Activated CD4-positive, alpha-beta T cell treated with anti-CD3 and anti-CD28 coated beads, Interleukin-2, amount 50 U/mL, for 24 hours (primary cell): Measurements from ENCODE around the gene PTPN9.
"Not testable (repeated sequence)": the region's sequence is repeated elsewhere in the genome, so short reads cannot be mapped to it uniquely, and the experiment has no call there.

Source experiments
- DNase-seq, 2 donors: peaks; one replicate each; pipeline ENCODE4 v3.0.0-alpha.2; 2020; ENCODE audit warnings: low read depth in 1 of 2, low spot score in 1 of 2

The PTPN9 gene

GRCh38 chr15:75578948-75579920 is at the start of gene PTPN9:
PTPN9 (minus strand) TSS chr15:75579315; CDS start chr15:75578776, 539 bp downstream.
- DNase-seq: peak; percentile 45 to 54

- DNase-seq: peak; percentile 88 to 90
These were observed 46.6 kb upstream of the PTPN9 start, which contains the start of gene SNUPN for GRCh38 chr15:75625542-75626347. SNUPN (minus strand) TSS chr15:75625725; CDS start chr15:75621051, 4,674 bp downstream.

GRCh38 chr15:75622505-75622904 is 43.4 kb upstream of the PTPN9 start:
- no peak for DNase-seq

- DNase-seq: no peak
These were observed 41.8 kb upstream of the PTPN9 start for GRCh38 chr15:75620841-75621391.

- DNase-seq: no peak
These were observed 41.1 kb upstream of the PTPN9 start for GRCh38 chr15:75620058-75620820.

- no peak for DNase-seq
These were observed 37.7 kb upstream of the PTPN9 start for GRCh38 chr15:75616766-75617165.

GRCh38 chr15:75606711-75607699 is 27.9 kb upstream of the PTPN9 start:
- no peak for DNase-seq

GRCh38 chr15:75606026-75606425 is 26.9 kb upstream of the PTPN9 start:
- DNase-seq: no peak

- no peak for DNase-seq
These were observed 20.3 kb upstream of the PTPN9 start for GRCh38 chr15:75599401-75599800.

GRCh38 chr15:75598361-75598760 is 19.2 kb upstream of the PTPN9 start:
- DNase-seq: no peak

- no peak for DNase-seq
These were observed 18.7 kb upstream of the PTPN9 start for GRCh38 chr15:75597667-75598341.

GRCh38 chr15:75596703-75597345 is 17.7 kb upstream of the PTPN9 start:
- no peak for DNase-seq

GRCh38 chr15:75594276-75594675 is 15.2 kb upstream of the PTPN9 start:
- no peak for DNase-seq

- no peak for DNase-seq
These were observed 12.7 kb upstream of the PTPN9 start for GRCh38 chr15:75591655-75592364.

- DNase-seq: no peak
These were observed 11.1 kb upstream of the PTPN9 start for GRCh38 chr15:75590239-75590638.

GRCh38 chr15:75589071-75589470 is 10.0 kb upstream of the PTPN9 start:
- no peak for DNase-seq

- not testable (repeated sequence) for DNase-seq
These were observed 7.3 kb upstream of the PTPN9 start for GRCh38 chr15:75586422-75586821.

GRCh38 chr15:75584121-75584520 is 5.0 kb upstream of the PTPN9 start:
- no peak for DNase-seq
